Measurements from ENCODE around the gene PKDREJ. TPM values are rescaled to one million over a fixed set of nuclear protein-coding genes. Genes with fewer than 3 reads are reported as not detected.

PKDREJ gene
- total RNA-seq, 1 experiment from 2014 or later: not detected

GRCh38 chr22:46214616-46215015, 48.5 kb downstream of the PKDREJ start:
- Histone ChIP-seq H3K9me3 (ENCODE audit: insufficient read depth, low read depth) (no peaks in the 10 kb centered on the region), H3K4me1 (replicated peaks; ENCODE audit: insufficient read depth) (no peaks in the 10 kb centered on the region), H3K79me2 (ENCODE audit: low read depth) (no peaks in the 10 kb centered on the region), H3K4me3 (no peak overlapping the region), H3K27ac (no peak overlapping the region), H2AFZ (no peak overlapping the region), H3K9me2 (ENCODE audit: insufficient read depth) (no peaks in the 10 kb centered on the region), H3K27me3 (ENCODE audit: insufficient read depth, low read depth) (no peaks in the 10 kb centered on the region), H3K4me2 (no peak overlapping the region), H3K36me3 (ENCODE audit: low read depth) (no peaks in the 10 kb centered on the region), H3F3A (ENCODE audit: insufficient read depth, low read depth) (no peaks in the 10 kb centered on the region), H4K20me1 (ENCODE audit: insufficient read depth) (no peaks in the 10 kb centered on the region)
- DNase-seq: no peak
- no TSS peak for BruUV-seq (replicated peaks)
- intact Hi-C loops (cut with micrococcal nuclease; ENCODE audit: unreplicated experiment): no loop called here
- TF ChIP-seq EZH2 (IDR thresholded peaks at IDR 0.05; ENCODE audit: low read depth) (no peak), CTCF (conservative IDR thresholded peaks at IDR 0.05) (no peak)
- ChIA-PET POLR2A (ENCODE audit: unreplicated experiment) (no interaction called here), CTCF (no interaction called here)

- Histone ChIP-seq H2AFZ (no peak overlapping the region), H3K4me2 (no peak overlapping the region), H3K36me3 (ENCODE audit: low read depth) (no peaks in the 10 kb centered on the region), H3K79me2 (ENCODE audit: low read depth) (no peaks in the 10 kb centered on the region), H3K9me3 (ENCODE audit: insufficient read depth, low read depth) (no peaks in the 10 kb centered on the region), H3F3A (ENCODE audit: insufficient read depth, low read depth) (no peaks in the 10 kb centered on the region), H3K27me3 (ENCODE audit: insufficient read depth, low read depth) (no peaks in the 10 kb centered on the region), H3K9me2 (ENCODE audit: insufficient read depth) (no peaks in the 10 kb centered on the region), H3K4me3 (no peak overlapping the region), H3K4me1 (replicated peaks; ENCODE audit: insufficient read depth) (no peaks in the 10 kb centered on the region), H4K20me1 (ENCODE audit: insufficient read depth) (no peaks in the 10 kb centered on the region), H3K27ac (no peak overlapping the region)
- TF ChIP-seq EZH2 (IDR thresholded peaks at IDR 0.05; ENCODE audit: low read depth): no peak
- TF ChIP-seq CTCF (conservative IDR thresholded peaks at IDR 0.05): no peak
- DNase-seq: no peak
- POLR2A ChIA-PET (ENCODE audit: unreplicated experiment): no interaction called here
- CTCF ChIA-PET: no interaction called here
- intact Hi-C loops (cut with micrococcal nuclease; ENCODE audit: unreplicated experiment): no loop called here
- BruUV-seq (replicated peaks): no TSS peak
These were observed 49.0 kb downstream of the PKDREJ start for GRCh38 chr22:46214149-46214548.

GRCh38 chr22:46213052-46213451, 50.1 kb downstream of the PKDREJ start:
- no peak for TF ChIP-seq EZH2 (IDR thresholded peaks at IDR 0.05; ENCODE audit: low read depth)
- no peak for TF ChIP-seq CTCF (conservative IDR thresholded peaks at IDR 0.05)
- Histone ChIP-seq H3F3A (ENCODE audit: insufficient read depth, low read depth) (no peaks in the 10 kb centered on the region), H3K27me3 (ENCODE audit: insufficient read depth, low read depth) (no peaks in the 10 kb centered on the region), H3K36me3 (ENCODE audit: low read depth) (0 out of 2 replicates have a peak, but pooled peaks cover 4% of the 10 kb centered on the region), H3K4me3 (no peak overlapping the region), H3K4me1 (replicated peaks; ENCODE audit: insufficient read depth) (no peaks in the 10 kb centered on the region), H3K79me2 (ENCODE audit: low read depth) (no peaks in the 10 kb centered on the region), H4K20me1 (ENCODE audit: insufficient read depth) (no peaks in the 10 kb centered on the region), H3K9me3 (ENCODE audit: insufficient read depth, low read depth) (0 out of 2 replicates have a peak, but pooled peaks cover 4% of the 10 kb centered on the region), H2AFZ (no peak overlapping the region), H3K4me2 (no peak overlapping the region), H3K9me2 (ENCODE audit: insufficient read depth) (no peaks in the 10 kb centered on the region), H3K27ac (no peak overlapping the region)
- no TSS peak for BruUV-seq (replicated peaks)
- no peak for DNase-seq
- ChIA-PET POLR2A (ENCODE audit: unreplicated experiment) (no interaction called here), CTCF (no interaction called here)
- intact Hi-C loops (cut with micrococcal nuclease; ENCODE audit: unreplicated experiment): no loop called here
